ENCODE measurements around the gene KRTAP4-7. TPM values are rescaled to one million over a fixed set of nuclear protein-coding genes. Genes with fewer than 3 reads are reported as not detected.
"Not testable (repeated sequence)": the region's sequence is repeated elsewhere in the genome, so short reads cannot be mapped to it uniquely, and the experiment has no call there.

KRTAP4-7 gene
- total RNA-seq, result not detected

- DNase-seq, result not testable (repeated sequence)
Measured at GRCh38 chr17:41084100-41084856, at the start of gene KRTAP4-7. TSS of gene KRTAP4-7 (plus strand) at chr17:41084150. CDS start at chr17:41084207, 57 bp downstream.

DNA sequence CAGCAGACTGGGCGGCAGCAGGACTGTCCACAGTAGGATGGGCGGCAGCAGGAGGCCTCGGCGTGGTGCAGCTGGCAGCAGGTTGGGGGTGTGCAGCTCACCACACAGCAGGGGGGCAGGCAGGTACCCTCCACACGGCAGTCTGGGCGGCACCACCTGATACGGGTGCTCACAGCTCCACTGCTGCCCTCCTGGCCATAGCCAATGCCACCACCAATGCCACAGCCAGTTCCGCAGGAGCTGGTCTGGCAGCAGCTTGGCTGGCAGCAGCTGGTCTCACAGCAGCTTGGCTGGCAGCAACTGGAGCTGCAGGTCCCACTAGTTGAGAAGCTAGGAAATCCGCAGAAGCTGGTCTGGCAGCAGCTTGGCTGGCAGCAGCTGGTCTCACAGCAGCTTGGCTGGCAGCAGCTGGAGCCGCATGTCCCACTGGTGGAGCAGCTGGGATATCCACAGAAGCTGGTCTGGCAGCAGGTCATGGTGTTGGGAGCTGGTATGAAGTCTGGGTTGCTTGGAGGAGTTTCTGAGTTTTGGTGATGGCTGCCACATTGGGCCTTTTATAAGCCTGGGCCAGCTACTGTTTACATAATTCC is 49.5 kb upstream of the KRTAP4-7 start, which contains the start of gene KRTAP1-3:
Gene KRTAP1-3 (minus strand): TSS at position 529 of the 590 bp plus-strand sequence. CDS start 53 bp downstream, at position 476.
- DNase-seq, result not testable (repeated sequence)

DNA sequence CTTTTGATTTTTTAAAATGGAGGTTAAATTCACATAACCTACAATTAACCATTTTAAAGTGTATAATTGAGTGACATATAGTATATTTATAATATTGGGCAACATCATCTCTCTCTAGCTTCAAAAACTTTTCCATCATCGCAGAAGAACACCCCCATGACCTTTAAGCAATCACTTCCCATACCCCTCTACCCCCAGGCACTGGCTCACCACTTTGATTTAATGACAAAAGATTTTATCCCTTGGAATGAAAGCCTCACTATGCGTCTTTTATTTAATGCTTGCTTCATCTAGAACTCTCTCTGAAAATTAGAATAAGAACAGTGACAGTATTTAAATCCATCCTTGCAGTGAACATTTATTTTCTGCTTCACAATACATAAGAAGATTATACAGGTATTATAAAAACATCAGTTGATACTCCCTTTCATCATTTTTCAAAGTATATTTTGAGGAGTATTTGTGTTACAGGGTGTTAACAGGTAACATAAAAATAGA is 46.0 kb upstream of the KRTAP4-7 start:
- no peak for DNase-seq

GRCh38 chr17:41040783-41041571 is 43.0 kb upstream of the KRTAP4-7 start, which contains the start of gene KRTAP1-1:
TSS of gene KRTAP1-1 (minus strand) at chr17:41041450. CDS start at chr17:41041397, 53 bp downstream.
- DNase-seq, result not testable (repeated sequence)

- no peak for DNase-seq
Measured at GRCh38 chr17:41042953-41043352, 41.0 kb upstream of the KRTAP4-7 start.

GRCh38 chr17:41046735-41047465 is 37.0 kb upstream of the KRTAP4-7 start, which contains the start of gene KRTAP2-1:
TSS of gene KRTAP2-1 (minus strand) at chr17:41047316. CDS start at chr17:41047267, 49 bp downstream.
- not testable (repeated sequence) for DNase-seq

GRCh38 chr17:41048441-41048840 is 35.5 kb upstream of the KRTAP4-7 start:
- DNase-seq, result no peak

DNA sequence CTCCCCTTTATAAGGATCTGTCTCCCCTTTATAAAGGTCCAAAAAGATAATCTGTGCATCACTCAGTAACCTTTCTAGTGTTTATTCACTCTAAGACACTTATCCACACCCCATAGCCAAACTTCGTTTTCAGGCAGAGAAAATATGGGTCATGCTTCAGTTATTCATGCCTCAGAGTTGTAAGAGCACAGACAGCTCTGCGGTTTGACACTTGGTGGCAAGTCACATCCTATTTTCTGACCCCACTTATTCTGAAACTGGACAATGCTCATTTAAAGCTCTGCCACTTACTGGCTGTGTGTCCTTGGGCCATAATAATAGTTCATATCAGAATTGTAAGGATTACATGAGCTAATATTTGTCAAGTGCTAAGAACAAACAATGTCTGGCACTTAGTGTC is 34.8 kb upstream of the KRTAP4-7 start:
- no peak for DNase-seq

DNA sequence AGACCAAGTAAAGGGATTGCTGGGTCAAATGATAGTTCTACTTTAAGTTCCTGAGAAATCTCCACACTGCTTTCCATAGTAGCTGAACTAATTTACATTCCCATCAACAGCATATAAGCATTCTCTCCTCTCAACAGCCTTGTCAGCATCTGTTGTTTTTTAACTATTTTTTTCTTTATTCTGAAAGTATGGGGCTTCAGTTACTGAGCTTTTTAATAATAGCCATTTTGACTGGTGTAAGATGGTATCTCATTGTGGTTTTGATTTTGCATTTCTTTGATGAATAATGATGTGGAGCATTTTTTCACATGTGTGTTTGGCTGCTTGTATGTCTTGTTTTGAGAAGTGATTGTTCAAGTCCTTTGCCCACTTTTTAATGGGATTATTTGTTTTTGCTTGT is 31.4 kb upstream of the KRTAP4-7 start:
- DNase-seq, result no peak

- DNase-seq, result no peak
Measured at GRCh38 chr17:41054025-41054424, 29.9 kb upstream of the KRTAP4-7 start.

DNA sequence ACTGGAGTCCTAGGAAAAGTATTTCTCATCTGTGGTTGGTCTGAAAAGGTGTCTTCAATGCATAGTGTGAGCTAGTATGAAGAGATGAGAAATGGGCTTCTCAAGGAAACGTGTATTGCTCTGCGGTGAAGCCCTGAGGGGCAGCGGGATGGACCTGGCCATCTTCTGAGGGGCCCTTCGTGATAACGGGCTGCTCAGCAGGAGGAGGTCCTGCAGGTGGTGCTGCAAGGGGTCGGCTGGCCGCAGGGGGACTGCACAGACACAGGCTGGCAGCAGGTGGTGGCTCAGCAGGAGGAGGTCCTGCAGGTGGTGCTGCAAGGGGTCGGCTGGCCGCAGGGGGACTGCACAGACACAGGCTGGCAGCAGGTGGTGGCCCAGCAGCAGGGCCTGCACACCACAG is 29.4 kb upstream of the KRTAP4-7 start:
- not testable (repeated sequence) for DNase-seq

GRCh38 chr17:41055130-41055529 is 28.8 kb upstream of the KRTAP4-7 start, which contains the start of gene KRTAP2-2:
TSS of gene KRTAP2-2 (minus strand) at chr17:41055230. CDS start at chr17:41055211, 19 bp downstream.
- DNase-seq, result not testable (repeated sequence)

- DNase-seq, result no peak
Measured at GRCh38 chr17:41057547-41057946, 26.4 kb upstream of the KRTAP4-7 start.

- DNase-seq, result no peak
Measured at GRCh38 chr17:41058741-41059140, 25.2 kb upstream of the KRTAP4-7 start.

DNA sequence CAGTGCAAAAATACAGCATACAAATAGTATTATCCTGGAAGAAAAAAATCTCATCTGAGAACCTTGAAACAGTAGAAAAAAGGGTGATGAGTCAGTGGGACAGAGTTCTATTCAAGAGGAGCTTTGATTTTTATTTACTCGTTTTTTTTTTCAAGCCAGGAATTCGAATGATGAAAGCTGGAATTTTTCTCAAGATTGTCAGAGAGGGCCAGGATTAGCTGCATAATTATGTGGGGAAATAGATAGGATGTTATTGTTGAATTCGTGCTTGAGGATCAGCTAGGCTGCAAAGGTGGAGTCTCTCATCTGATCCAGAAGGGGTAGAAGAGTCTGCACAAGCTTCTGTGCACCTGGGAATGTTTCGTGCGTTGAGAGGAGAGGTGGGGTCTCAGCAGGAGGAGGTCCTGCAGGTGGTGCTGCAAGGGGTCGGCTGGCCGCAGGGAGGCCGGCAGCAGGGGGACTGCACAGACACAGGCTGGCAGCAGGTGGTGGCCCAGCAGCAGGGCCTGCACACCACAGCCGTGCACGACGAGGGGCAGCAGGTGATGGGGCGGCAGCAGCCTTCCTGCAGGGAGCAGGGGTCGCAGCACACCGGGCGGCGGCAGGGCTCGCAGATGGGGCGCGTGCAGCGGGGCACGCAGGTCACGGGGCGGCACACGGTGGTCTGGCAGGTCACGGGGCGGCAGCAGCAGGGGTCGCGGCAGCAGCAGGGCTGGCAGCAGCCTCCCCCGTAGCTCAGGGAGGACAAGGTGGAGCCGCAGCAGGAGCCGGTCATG is 24.5 kb upstream of the KRTAP4-7 start:
- DNase-seq, result not testable (repeated sequence)

- DNase-seq, result no peak
Measured at GRCh38 chr17:41060052-41060604, 23.8 kb upstream of the KRTAP4-7 start, which contains the start of gene KRTAP2-3. TSS of gene KRTAP2-3 (minus strand) at chr17:41060114. CDS start at chr17:41060050, 64 bp downstream.

- DNase-seq, result no peak
Measured at GRCh38 chr17:41061964-41062363, 22.0 kb upstream of the KRTAP4-7 start.

- no peak for DNase-seq
Measured at GRCh38 chr17:41063449-41063848, 20.5 kb upstream of the KRTAP4-7 start.

DNA sequence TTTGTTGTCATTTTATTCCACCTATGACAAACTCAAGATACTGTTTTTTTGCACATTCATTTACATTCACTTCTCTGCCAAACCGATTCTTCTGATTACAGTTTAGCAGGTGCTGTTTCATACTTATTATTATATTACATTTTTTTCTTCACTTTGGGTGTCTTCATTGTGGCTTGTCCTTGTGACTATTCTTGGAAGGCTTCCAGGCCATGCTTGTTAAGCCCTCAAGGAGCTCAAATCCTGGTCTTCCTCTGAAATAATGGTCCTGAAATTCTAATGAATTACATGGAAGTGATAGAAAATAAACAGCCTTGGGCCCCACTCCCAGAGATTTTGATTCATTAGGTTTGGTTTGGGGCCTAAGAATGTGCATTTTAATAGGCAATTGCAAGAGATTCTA is 19.6 kb upstream of the KRTAP4-7 start:
- DNase-seq, result no peak

DNA sequence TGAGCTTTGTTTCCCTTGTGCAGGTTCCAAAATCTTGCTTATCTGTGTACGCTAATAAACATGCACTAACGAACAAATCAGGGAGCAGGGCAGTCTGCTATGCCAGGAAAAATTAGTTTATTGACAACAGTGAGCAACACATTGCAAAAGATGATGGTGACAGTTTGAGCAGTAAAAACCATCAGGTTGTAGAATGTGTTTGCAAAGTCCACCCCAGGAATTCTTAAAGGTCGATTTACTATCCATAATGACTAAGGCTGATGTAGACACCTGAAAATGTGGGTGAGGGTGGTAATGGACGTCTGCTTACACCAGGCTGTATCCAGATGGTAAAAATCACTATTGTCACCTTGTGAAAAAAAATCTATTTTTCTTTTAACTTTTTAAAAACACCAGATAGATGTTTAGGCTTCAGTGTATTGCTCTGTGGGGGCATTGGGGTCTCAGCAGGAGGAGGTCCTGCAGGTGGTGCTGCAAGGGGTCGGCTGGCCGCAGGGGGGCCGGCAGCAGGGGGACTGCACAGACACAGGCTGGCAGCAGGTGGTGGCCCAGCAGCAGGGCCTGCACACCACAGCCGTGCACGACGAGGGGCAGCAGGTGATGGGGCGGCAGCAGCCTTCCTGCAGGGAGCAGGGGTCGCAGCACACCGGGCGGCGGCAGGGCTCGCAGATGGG is 18.8 kb upstream of the KRTAP4-7 start:
- not testable (repeated sequence) for DNase-seq
